Measurements from ENCODE around the gene TUNAR.
"Not testable (repeated sequence)": the region's sequence is repeated elsewhere in the genome, so short reads cannot be mapped to it uniquely, and the experiment has no call there.

Gene TUNAR

DNA sequence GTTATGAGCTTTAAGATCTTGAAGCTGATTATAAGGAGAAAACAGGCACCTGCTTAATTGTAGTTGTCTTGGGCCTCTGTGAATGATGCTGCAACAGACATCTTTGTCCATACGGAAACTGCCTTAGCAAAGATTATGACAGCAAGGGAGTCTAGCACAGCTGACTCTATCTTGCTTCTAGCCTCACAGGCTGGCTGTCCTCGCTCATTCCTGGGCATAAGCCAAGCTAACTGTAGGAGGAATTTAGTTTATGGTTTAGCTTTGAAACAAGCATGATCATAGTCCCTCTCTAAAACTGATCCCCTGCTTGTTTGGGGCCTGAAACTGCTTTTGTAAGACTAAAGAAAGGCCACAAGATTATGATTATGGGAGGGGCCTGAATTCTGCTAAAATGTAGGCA is 88.3 kb downstream of the TUNAR start:
- Histone ChIP-seq H3K36me3 (no peaks in the 10 kb centered on the region), H3K4me1 (no peaks in the 10 kb centered on the region; the same call in 1 of the 2 replicates), H3K27me3 (no peaks in the 10 kb centered on the region; the same call in 1 of the 2 replicates), H3K4me3 (ENCODE audit: low read depth, low read length) (no peak overlapping the region), H3K9me3 (no peaks in the 10 kb centered on the region)
- no peak for DNase-seq
- TF ChIP-seq, protein P1, sequence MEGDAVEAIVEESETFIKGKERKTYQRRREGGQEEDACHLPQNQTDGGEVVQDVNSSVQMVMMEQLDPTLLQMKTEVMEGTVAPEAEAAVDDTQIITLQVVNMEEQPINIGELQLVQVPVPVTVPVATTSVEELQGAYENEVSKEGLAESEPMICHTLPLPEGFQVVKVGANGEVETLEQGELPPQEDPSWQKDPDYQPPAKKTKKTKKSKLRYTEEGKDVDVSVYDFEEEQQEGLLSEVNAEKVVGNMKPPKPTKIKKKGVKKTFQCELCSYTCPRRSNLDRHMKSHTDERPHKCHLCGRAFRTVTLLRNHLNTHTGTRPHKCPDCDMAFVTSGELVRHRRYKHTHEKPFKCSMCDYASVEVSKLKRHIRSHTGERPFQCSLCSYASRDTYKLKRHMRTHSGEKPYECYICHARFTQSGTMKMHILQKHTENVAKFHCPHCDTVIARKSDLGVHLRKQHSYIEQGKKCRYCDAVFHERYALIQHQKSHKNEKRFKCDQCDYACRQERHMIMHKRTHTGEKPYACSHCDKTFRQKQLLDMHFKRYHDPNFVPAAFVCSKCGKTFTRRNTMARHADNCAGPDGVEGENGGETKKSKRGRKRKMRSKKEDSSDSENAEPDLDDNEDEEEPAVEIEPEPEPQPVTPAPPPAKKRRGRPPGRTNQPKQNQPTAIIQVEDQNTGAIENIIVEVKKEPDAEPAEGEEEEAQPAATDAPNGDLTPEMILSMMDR (IDR thresholded peaks at IDR 0.05; ENCODE audit: low read depth, low read length): no peak

DNA sequence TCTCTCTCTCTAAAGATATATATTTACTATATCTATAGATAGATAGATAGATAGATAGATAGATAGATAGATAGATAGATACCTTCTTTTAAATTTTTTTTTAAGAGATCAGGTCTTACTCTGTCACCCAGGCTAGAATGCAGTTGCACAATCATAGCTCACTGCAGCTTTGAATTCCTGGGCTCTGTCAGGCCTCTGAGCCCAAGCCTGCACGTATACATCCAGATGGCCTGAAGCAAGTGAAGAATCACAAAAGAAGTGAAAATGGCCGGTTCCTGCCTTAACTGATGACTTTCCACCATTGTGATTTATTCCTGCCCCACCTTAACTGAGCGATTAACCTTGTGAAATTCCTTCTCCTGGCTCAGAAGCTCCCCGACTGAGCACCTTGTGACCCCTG is 91.4 kb downstream of the TUNAR start:
- not testable (repeated sequence) for H3K4me3 ChIP-seq (ENCODE audit: low read depth, low read length); DNase-seq; H3K4me1 ChIP-seq; H3K36me3 ChIP-seq; H3K27me3 ChIP-seq; H3K9me3 ChIP-seq
